ENCODE measurements around the gene ZMYND11. TPM values are rescaled to one million over a fixed set of nuclear protein-coding genes. Genes with fewer than 3 reads are reported as not detected.

ZMYND11 gene
- total and polyA plus RNA-seq, 2 of the 8 experiments (the other 6 are each of a cell fraction or from before 2014, with no cell fraction given) = 7.5 to 26.6 TPM

DNA sequence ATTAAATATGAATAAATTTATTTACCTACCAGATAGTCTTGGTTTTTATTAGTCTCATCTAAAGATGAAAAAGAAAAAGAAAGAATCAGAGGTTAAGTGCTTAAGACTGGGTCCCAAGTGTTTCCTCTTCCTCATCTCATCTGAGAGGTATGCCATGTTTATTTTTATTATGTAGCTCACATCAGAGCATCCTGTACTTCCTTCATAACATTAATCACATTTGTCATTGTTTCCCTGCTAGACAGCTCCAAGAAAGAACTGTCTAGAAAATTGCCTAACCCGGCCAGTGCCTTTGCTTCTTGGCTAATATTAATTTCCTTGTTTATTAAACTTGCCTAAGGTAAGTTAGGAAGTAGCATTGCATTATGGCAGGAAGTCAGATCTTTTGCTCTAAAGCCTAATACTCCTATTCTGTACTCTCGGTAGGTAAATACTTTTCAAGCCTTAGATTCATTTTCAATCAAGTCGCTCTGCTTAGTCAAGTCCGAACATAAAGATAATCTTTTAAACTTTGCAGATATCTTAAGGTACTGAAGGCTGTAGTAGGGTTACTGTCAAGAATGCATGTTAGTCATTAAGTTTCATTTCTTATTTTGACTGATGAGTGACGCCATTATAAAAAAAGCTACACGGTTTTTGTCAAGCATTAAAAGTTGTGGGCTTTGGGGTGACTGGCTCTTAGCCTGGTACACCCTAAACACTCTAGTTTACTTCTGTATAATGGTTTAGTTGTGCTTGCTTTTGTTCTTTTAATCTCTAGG lies 47.4 kb downstream of the ZMYND11 start:
- H3K14ac ChIP-seq (ENCODE audit: insufficient read length) = no peak overlapping the region
- H2AK5ac ChIP-seq (ENCODE audit: low read depth, low read length) = no peak overlapping the region
- H3K79me1 ChIP-seq (ENCODE audit: low read depth, low read length) = no peaks in the 10 kb centered on the region
- no peak overlapping the region for H2BK15ac ChIP-seq (ENCODE audit: low read length)
- H3K4me3 ChIP-seq (ENCODE audit: extremely low read depth in 1 of 4, insufficient read depth in 2 of 4, low read depth in 3 of 4, low read length in 4 of 4) = no peak overlapping the region
- no peak overlapping the region for H2BK20ac ChIP-seq (ENCODE audit: low read length)
- H4K5ac ChIP-seq (ENCODE audit: insufficient read length, low read depth, low read length) = no peak overlapping the region
- no peak overlapping the region for H3K56ac ChIP-seq (replicated peaks; ENCODE audit: insufficient read length, low read depth, low read length)
- peaks cover 0 to 9% (median 0%) of the 10 kb centered on the region in 4 experiments; a peak in 3 of 8 replicates for H3K36me3 ChIP-seq (ENCODE audit: control insufficient read depth in 2 of 4, insufficient read depth in 4 of 4, low read length in 3 of 4)
- H3K9ac ChIP-seq (replicated peaks in 1 of 4; ENCODE audit: extremely low read depth in 1 of 4, low read depth in 3 of 4, low read length in 3 of 4) = no peak overlapping the region
- no peak overlapping the region for H3K27ac ChIP-seq (ENCODE audit: low read depth, low read length)
- no peak overlapping the region for H2BK12ac ChIP-seq (ENCODE audit: low read depth, low read length)
- no peak overlapping the region for H4K8ac ChIP-seq (ENCODE audit: extremely low read depth, insufficient read depth, low read length)
- no peak overlapping the region for H2BK120ac ChIP-seq (replicated peaks; ENCODE audit: low read depth, low read length)
- H2AFZ ChIP-seq (ENCODE audit: low read length) = no peak overlapping the region
- H3K79me2 ChIP-seq (ENCODE audit: control insufficient read depth in 1 of 2, insufficient read depth in 2 of 2, low read length in 2 of 2) = peaks cover 0 to 7% of the 10 kb centered on the region in 2 experiments; a peak in 2 of 4 replicates
- no peak overlapping the region for H3K4ac ChIP-seq (replicated peaks; ENCODE audit: insufficient read length, low read depth, low read length)
- H3K27me3 ChIP-seq (replicated peaks in 1 of 4; ENCODE audit: control insufficient read depth in 3 of 4, extremely low read depth in 1 of 4, insufficient read depth in 3 of 4, low read length in 3 of 4) = no peaks in the 10 kb centered on the region
- H3K23ac ChIP-seq (ENCODE audit: insufficient read length) = no peak overlapping the region
- CTCF ChIA-PET (ENCODE audit: partially characterized antibody) = interaction anchor here (0.6 to 2.0 kb wide), 2 partner anchors 78 to 145 kb away, joined by 3 to 4 read pairs; no protein-coding TSS in a partner anchor
- FAIRE-seq (no peak), DNase-seq (ENCODE audit: low read depth in 1 of 2, low spot score in 2 of 2) (no peak)
- H4K91ac ChIP-seq (replicated peaks; ENCODE audit: insufficient read length, low read length) = no peak overlapping the region
- POLR2A ChIA-PET (ENCODE audit: partially characterized antibody) = no interaction called here
- H3K9me3 ChIP-seq (ENCODE audit: insufficient read depth in 2 of 2, low read depth in 1 of 2, low read length in 1 of 2) = no peaks in the 10 kb centered on the region
- WGBS, 2 experiments (ENCODE audit: extremely low coverage in 1 of 2, insufficient coverage in 1 of 2, insufficient read length in 1 of 2, insufficient replicate concordance in 2 of 2, low coverage in 1 of 2, low lambda C conversion rate in 2 of 2, missing lambda C conversion rate in 1 of 2) = 84% methylated on average over 6 of the region's 6 CpGs; no CpG with 5 or more reads in 1 of the 2 experiments
- H3K4me1 ChIP-seq (replicated peaks in 1 of 4; ENCODE audit: control insufficient read depth in 3 of 4, insufficient read depth in 4 of 4, low read length in 3 of 4) = no peaks in the 10 kb centered on the region
- H4K20me1 ChIP-seq (replicated peaks in 1 of 2; ENCODE audit: control insufficient read depth in 1 of 2, insufficient read depth in 2 of 2, low read length in 2 of 2) = no peaks in the 10 kb centered on the region
- H3K23me2 ChIP-seq (ENCODE audit: low read depth, low read length) = no peaks in the 10 kb centered on the region
- no peak overlapping the region for H3K18ac ChIP-seq (ENCODE audit: extremely low read depth, low read length)
- no peak overlapping the region for H3K4me2 ChIP-seq (ENCODE audit: insufficient read depth in 1 of 2, low read depth in 2 of 2, low read length in 2 of 2)
- H2BK5ac ChIP-seq (ENCODE audit: low read depth, low read length) = no peak overlapping the region
- no peak for TF ChIP-seq EP300 (IDR thresholded peaks at IDR 0.05; ENCODE audit: borderline replicate concordance in 1 of 2, low read depth in 2 of 2, low read length in 2 of 2)
- no peak for TF ChIP-seq CBX5 (IDR thresholded peaks at IDR 0.05; ENCODE audit: low read depth, low read length)
- no peak for TF ChIP-seq POLR2AphosphoS5 (IDR thresholded peaks at IDR 0.05; ENCODE audit: low read depth, low read length)
- no peak for TF ChIP-seq TEAD4 (IDR thresholded peaks at IDR 0.05; ENCODE audit: low read depth, low read length)
- no peak for TF ChIP-seq JUND (IDR thresholded peaks at IDR 0.05; ENCODE audit: low read length)
- no peak for TF ChIP-seq BCL11A (IDR thresholded peaks at IDR 0.05; ENCODE audit: low read depth in 2 of 2, low read length in 2 of 2)
- TF ChIP-seq EGR1 (IDR thresholded peaks at IDR 0.05; ENCODE audit: borderline replicate concordance, low read depth, low read length) = no peak
- TF ChIP-seq GABPA (IDR thresholded peaks at IDR 0.05; ENCODE audit: borderline replicate concordance, insufficient read depth, low read length) = no peak
- no peak for TF ChIP-seq TBP (IDR thresholded peaks at IDR 0.05; ENCODE audit: low read depth, low read length)
- TF ChIP-seq HDAC6 (IDR thresholded peaks at IDR 0.05; ENCODE audit: low read depth, low read length) = no peak
